Stimulated activated memory B cell treated with anti-CD40 and anti-IgM and Interleukin-4, amounts not matched to agents 10 μg/mL and 1 μg/mL and 100 μg/mL, for 72 hours (primary cell): ENCODE results near the gene XRRA1.
"Not testable (repeated sequence)": the region's sequence is repeated elsewhere in the genome, so short reads cannot be mapped to it uniquely, and the experiment has no call there.

ENCODE experiments used
- ATAC-seq: fragments of 150-1000 bp; cut with Tn5 transposase; 2 replicates; pipeline ENCODE4 v1.10.0; 2021
- H3K27ac Mint-ChIP-seq: one replicate; pipeline ENCODE4 v1.8.0; 2022; ENCODE audit warnings: mild to moderate bottlenecking, mixed read lengths
- H3K27me3 Mint-ChIP-seq: one replicate; pipeline ENCODE4 v1.8.0; 2022; ENCODE audit warnings: mixed read lengths
- H3K36me3 Mint-ChIP-seq: one replicate; pipeline ENCODE4 v1.8.0; 2022; ENCODE audit warnings: mixed read lengths
- H3K4me1 Mint-ChIP-seq: one replicate; pipeline ENCODE4 v1.8.0; 2022; ENCODE audit warnings: mixed read lengths
- H3K4me3 Mint-ChIP-seq: one replicate; pipeline ENCODE4 v1.8.0; 2022; ENCODE audit warnings: mild to moderate bottlenecking, moderate library complexity, mixed read lengths
- H3K9me3 Mint-ChIP-seq: one replicate; pipeline ENCODE4 v1.8.0; 2022; ENCODE audit warnings: mixed read lengths

XRRA1 gene

GRCh38 chr11:74933765-74934164, 15.1 kb downstream of the XRRA1 start:
- no peak for ATAC-seq
- no peak overlapping the region for H3K4me3 Mint-ChIP-seq
- peaks cover 34% of the 10 kb centered on the region for H3K36me3 Mint-ChIP-seq
- no peaks in the 10 kb centered on the region for H3K4me1 Mint-ChIP-seq
- no peaks in the 10 kb centered on the region for H3K9me3 Mint-ChIP-seq
- H3K27ac Mint-ChIP-seq = no peak overlapping the region
- no peaks in the 10 kb centered on the region for H3K27me3 Mint-ChIP-seq

- Mint-ChIP-seq H3K4me3 (no peak overlapping the region), H3K27ac (no peak overlapping the region), H3K27me3 (no peaks in the 10 kb centered on the region), H3K9me3 (no peaks in the 10 kb centered on the region), H3K4me1 (no peaks in the 10 kb centered on the region), H3K36me3 (peaks cover 34% of the 10 kb centered on the region)
- ATAC-seq = no peak
These were observed 16.1 kb downstream of the XRRA1 start for GRCh38 chr11:74932797-74933196.

- no peak for ATAC-seq
- no peaks in the 10 kb centered on the region for H3K27me3 Mint-ChIP-seq
- no peaks in the 10 kb centered on the region for H3K4me1 Mint-ChIP-seq
- no peak overlapping the region for H3K27ac Mint-ChIP-seq
- H3K9me3 Mint-ChIP-seq = no peaks in the 10 kb centered on the region
- peaks cover 32% of the 10 kb centered on the region for H3K36me3 Mint-ChIP-seq
- H3K4me3 Mint-ChIP-seq = no peak overlapping the region
These were observed 16.7 kb downstream of the XRRA1 start for GRCh38 chr11:74932169-74932568.

- no peaks in the 10 kb centered on the region for H3K27me3 Mint-ChIP-seq
- ATAC-seq = peak; percentile 82
These were observed 19.2 kb downstream of the XRRA1 start for GRCh38 chr11:74929431-74930363.

GRCh38 chr11:74927496-74927895, 21.4 kb downstream of the XRRA1 start:
- no peak for ATAC-seq
- no peaks in the 10 kb centered on the region for H3K9me3 Mint-ChIP-seq
- no peak overlapping the region for H3K27ac Mint-ChIP-seq
- no peaks in the 10 kb centered on the region for H3K27me3 Mint-ChIP-seq
- no peak overlapping the region for H3K4me3 Mint-ChIP-seq
- H3K36me3 Mint-ChIP-seq = peaks cover 25% of the 10 kb centered on the region
- H3K4me1 Mint-ChIP-seq = no peaks in the 10 kb centered on the region

More at GRCh38 chr11:74929431-74930363, 19.2 kb downstream of the XRRA1 start:
- Mint-ChIP-seq H3K4me1 (no peaks in the 10 kb centered on the region), H3K36me3 (peaks cover 30% of the 10 kb centered on the region), H3K27ac (no peak overlapping the region), H3K9me3 (no peaks in the 10 kb centered on the region), H3K4me3 (no peak overlapping the region)

GRCh38 chr11:74926304-74927030, 22.4 kb downstream of the XRRA1 start:
- Mint-ChIP-seq H3K9me3 (no peaks in the 10 kb centered on the region), H3K4me3 (no peak overlapping the region), H3K27ac (no peak overlapping the region), H3K27me3 (no peaks in the 10 kb centered on the region), H3K4me1 (no peaks in the 10 kb centered on the region), H3K36me3 (peaks cover 26% of the 10 kb centered on the region)
- no peak for ATAC-seq

- no peak for ATAC-seq
- Mint-ChIP-seq H3K4me3 (no peak overlapping the region), H3K27ac (no peak overlapping the region), H3K27me3 (no peaks in the 10 kb centered on the region), H3K36me3 (peaks cover 38% of the 10 kb centered on the region), H3K9me3 (no peaks in the 10 kb centered on the region), H3K4me1 (no peaks in the 10 kb centered on the region)
These were observed 23.6 kb downstream of the XRRA1 start for GRCh38 chr11:74925281-74925680.

GRCh38 chr11:74923125-74923524, 25.8 kb downstream of the XRRA1 start:
- H3K9me3 Mint-ChIP-seq = no peaks in the 10 kb centered on the region
- ATAC-seq = no peak
- peaks cover 59% of the 10 kb centered on the region for H3K36me3 Mint-ChIP-seq
- no peak overlapping the region for H3K27ac Mint-ChIP-seq
- H3K4me1 Mint-ChIP-seq = no peaks in the 10 kb centered on the region
- no peak overlapping the region for H3K4me3 Mint-ChIP-seq
- no peaks in the 10 kb centered on the region for H3K27me3 Mint-ChIP-seq

GRCh38 chr11:74909812-74910211, 39.1 kb downstream of the XRRA1 start:
- no peaks in the 10 kb centered on the region for H3K9me3 Mint-ChIP-seq
- H3K4me1 Mint-ChIP-seq = peaks cover 23% of the 10 kb centered on the region
- peak overlapping the region; percentile 79 for H3K27ac Mint-ChIP-seq
- peaks cover 81% of the 10 kb centered on the region for H3K36me3 Mint-ChIP-seq
- H3K4me3 Mint-ChIP-seq = no peak overlapping the region
- ATAC-seq = no peak
- no peaks in the 10 kb centered on the region for H3K27me3 Mint-ChIP-seq

GRCh38 chr11:74909385-74909784, 39.5 kb downstream of the XRRA1 start:
- Mint-ChIP-seq H3K9me3 (no peaks in the 10 kb centered on the region), H3K36me3 (peaks cover 81% of the 10 kb centered on the region), H3K4me1 (peaks cover 23% of the 10 kb centered on the region), H3K27ac (peak overlapping the region; percentile 79), H3K4me3 (peak overlapping the region; percentile 13), H3K27me3 (no peaks in the 10 kb centered on the region)
- no peak for ATAC-seq

GRCh38 chr11:74905326-74905725, 43.6 kb downstream of the XRRA1 start:
- H3K4me3 Mint-ChIP-seq = no peak overlapping the region
- ATAC-seq = no peak
- peaks cover 17% of the 10 kb centered on the region for H3K4me1 Mint-ChIP-seq
- H3K36me3 Mint-ChIP-seq = peaks cover 93% of the 10 kb centered on the region
- H3K27ac Mint-ChIP-seq = peak overlapping the region; percentile 42
- H3K27me3 Mint-ChIP-seq = no peaks in the 10 kb centered on the region
- peaks cover 16% of the 10 kb centered on the region for H3K9me3 Mint-ChIP-seq

- peaks cover 95% of the 10 kb centered on the region for H3K36me3 Mint-ChIP-seq
- H3K4me3 Mint-ChIP-seq = no peak overlapping the region
- H3K9me3 Mint-ChIP-seq = peaks cover 22% of the 10 kb centered on the region
- H3K27ac Mint-ChIP-seq = no peak overlapping the region
- no peak for ATAC-seq
- H3K4me1 Mint-ChIP-seq = peaks cover under 1% of the 10 kb centered on the region
- H3K27me3 Mint-ChIP-seq = no peaks in the 10 kb centered on the region
These were observed 46.5 kb downstream of the XRRA1 start for GRCh38 chr11:74902342-74902741.

GRCh38 chr11:74896311-74896710, 52.6 kb downstream of the XRRA1 start:
- H3K4me1 Mint-ChIP-seq = peaks cover 12% of the 10 kb centered on the region
- H3K36me3 Mint-ChIP-seq = peaks cover 77% of the 10 kb centered on the region
- no peaks in the 10 kb centered on the region for H3K27me3 Mint-ChIP-seq
- peaks cover 20% of the 10 kb centered on the region for H3K9me3 Mint-ChIP-seq
- H3K4me3 Mint-ChIP-seq = no peak overlapping the region
- no peak for ATAC-seq
- no peak overlapping the region for H3K27ac Mint-ChIP-seq

- Mint-ChIP-seq H3K9me3 (peaks cover 15% of the 10 kb centered on the region), H3K27ac (no peak overlapping the region), H3K4me3 (no peak overlapping the region)
These were observed 53.4 kb downstream of the XRRA1 start for GRCh38 chr11:74895340-74896116.

GRCh38 chr11:74893015-74893414, 55.9 kb downstream of the XRRA1 start:
- H3K27me3 Mint-ChIP-seq, H3K27ac Mint-ChIP-seq, ATAC-seq, H3K4me3 Mint-ChIP-seq: not testable (repeated sequence)
- H3K36me3 Mint-ChIP-seq = peaks cover 78% of the 10 kb centered on the region
- H3K4me1 Mint-ChIP-seq = peaks cover 18% of the 10 kb centered on the region
- peaks cover 17% of the 10 kb centered on the region for H3K9me3 Mint-ChIP-seq

More at GRCh38 chr11:74895340-74896116, 53.4 kb downstream of the XRRA1 start:
- H3K36me3 Mint-ChIP-seq = peaks cover 75% of the 10 kb centered on the region
- H3K27me3 Mint-ChIP-seq = no peaks in the 10 kb centered on the region
- H3K4me1 Mint-ChIP-seq = peaks cover 12% of the 10 kb centered on the region
- ATAC-seq = no peak
